ENCODE results near the gene MKI67. TPM values are rescaled to one million over a fixed set of nuclear protein-coding genes. Genes with fewer than 3 reads are reported as not detected.

The MKI67 gene
- total RNA-seq, 4 donors from 2014 or later = 2.4 to 9.1 (median 4.2) TPM

- peak in 1 of 2 donors; percentile 57 for DNase-seq (ENCODE audit: low spot score in 2 of 2)
- no peak for TF ChIP-seq CTCF (IDR thresholded peaks at IDR 0.05)
- TF ChIP-seq POLR2A (IDR thresholded peaks at IDR 0.05) = no peak
- 83 to 84% methylated on average over 13 of the region's 13 CpGs for WGBS, 2 donors
- intact Hi-C loops (cut with DNase I; ENCODE audit: low total_unique reads) = loop anchor here (10.0 kb wide), 1 partner anchor 162 kb away; the partner anchor contains the start of gene PTPRE
- H3K4me3 ChIP-seq (ENCODE audit: low read depth, poor library complexity, severe bottlenecking) = no peak overlapping the region
Observed at GRCh38 chr10:128066870-128067382, 59.3 kb downstream of the MKI67 start.

- TF ChIP-seq CTCF (IDR thresholded peaks at IDR 0.05) (no peak), POLR2A (IDR thresholded peaks at IDR 0.05) (no peak)
Observed at GRCh38 chr10:128065881-128066534, 60.2 kb downstream of the MKI67 start.

GRCh38 chr10:128064970-128065580 lies 61.1 kb downstream of the MKI67 start:
- TF ChIP-seq POLR2A (IDR thresholded peaks at IDR 0.05) = no peak
- no peak for TF ChIP-seq CTCF (IDR thresholded peaks at IDR 0.05)
- no peak overlapping the region for H3K4me3 ChIP-seq (ENCODE audit: low read depth, poor library complexity, severe bottlenecking)
- intact Hi-C loops (cut with DNase I; ENCODE audit: low total_unique reads) = loop anchor here (10.0 kb wide), 1 partner anchor 160 kb away; the partner anchor contains the start of gene PTPRE
- no peak for DNase-seq (ENCODE audit: low spot score in 2 of 2)
- WGBS, 2 donors = 65 to 76% methylated on average over 17 of the region's 17 CpGs

More at GRCh38 chr10:128065881-128066534, 60.2 kb downstream of the MKI67 start:
- H3K4me3 ChIP-seq (ENCODE audit: low read depth, poor library complexity, severe bottlenecking) = no peak overlapping the region
- intact Hi-C loops (cut with DNase I; ENCODE audit: low total_unique reads) = loop anchor here (10.0 kb wide), 1 partner anchor 161 kb away; the partner anchor contains the start of gene PTPRE
- no peak for DNase-seq (ENCODE audit: low spot score in 2 of 2)
- 91 to 95% methylated on average over 13 of the region's 13 CpGs for WGBS, 2 donors

GRCh38 chr10:128064108-128064969 lies 61.9 kb downstream of the MKI67 start:
- peak; percentile 79 to 93 for DNase-seq (ENCODE audit: low spot score in 2 of 2)
- 47 to 57% methylated on average over 11 of the region's 11 CpGs for WGBS, 2 donors
- TF ChIP-seq CTCF (IDR thresholded peaks at IDR 0.05) (no peak), POLR2A (IDR thresholded peaks at IDR 0.05) (no peak)
- intact Hi-C loops (cut with DNase I; ENCODE audit: low total_unique reads) = loop anchor here (10.0 kb wide), 1 partner anchor 160 kb away; the partner anchor contains the start of gene PTPRE
- no peak overlapping the region for H3K4me3 ChIP-seq (ENCODE audit: low read depth, poor library complexity, severe bottlenecking)

- intact Hi-C loops (cut with DNase I; ENCODE audit: low total_unique reads) = loop anchor here (10.0 kb wide), 1 partner anchor 159 kb away; the partner anchor contains the start of gene PTPRE
- no peak for TF ChIP-seq POLR2A (IDR thresholded peaks at IDR 0.05)
- no peak for TF ChIP-seq CTCF (IDR thresholded peaks at IDR 0.05)
- no peak overlapping the region for H3K4me3 ChIP-seq (ENCODE audit: low read depth, poor library complexity, severe bottlenecking)
- 49 to 51% methylated on average over 7 of the region's 7 CpGs for WGBS, 2 donors
- DNase-seq (ENCODE audit: low spot score in 2 of 2) = no peak
Observed at GRCh38 chr10:128063736-128064107, 62.5 kb downstream of the MKI67 start.

Data from lower leg skin (tissue), 4 donors.